ENCODE data around the gene GFRA1. TPM values are rescaled to one million over a fixed set of nuclear protein-coding genes. Genes with fewer than 3 reads are reported as not detected.

The GFRA1 gene
- total RNA-seq, 4 donors from 2014 or later = 21.0 to 62.5 (median 59.3) TPM

GRCh38 chr10:116084161-116084560 is 188.8 kb downstream of the GFRA1 start:
- ATAC-seq = no peak
- no peaks in the 10 kb centered on the region for H3K9me3 ChIP-seq

DNA sequence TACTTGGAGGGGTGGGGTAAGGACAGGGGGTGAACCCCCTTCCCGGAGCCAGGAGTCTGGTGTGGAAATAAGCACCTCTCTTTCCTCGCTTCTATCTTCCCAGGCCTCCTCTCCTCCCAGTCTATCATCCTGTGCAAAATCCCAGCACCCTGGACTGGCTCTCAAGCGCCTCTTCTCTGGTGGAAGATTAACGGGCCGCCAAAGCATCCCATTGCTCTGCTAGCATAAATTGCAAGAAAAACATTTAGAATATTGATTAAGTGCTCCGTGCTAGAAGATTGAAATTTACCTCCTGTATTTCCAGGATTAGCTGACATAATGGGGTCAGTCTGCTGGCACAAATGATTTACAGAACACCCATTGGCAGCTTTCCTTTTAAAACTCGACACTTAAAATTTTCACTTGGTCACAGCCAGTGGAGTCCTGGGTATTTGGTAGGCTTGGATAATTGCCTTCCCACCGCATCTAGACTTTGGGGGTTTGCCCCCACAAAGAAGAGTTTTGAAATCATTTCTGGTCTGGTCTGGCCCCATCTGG is 189.7 kb downstream of the GFRA1 start:
- TF ChIP-seq, protein P1, sequence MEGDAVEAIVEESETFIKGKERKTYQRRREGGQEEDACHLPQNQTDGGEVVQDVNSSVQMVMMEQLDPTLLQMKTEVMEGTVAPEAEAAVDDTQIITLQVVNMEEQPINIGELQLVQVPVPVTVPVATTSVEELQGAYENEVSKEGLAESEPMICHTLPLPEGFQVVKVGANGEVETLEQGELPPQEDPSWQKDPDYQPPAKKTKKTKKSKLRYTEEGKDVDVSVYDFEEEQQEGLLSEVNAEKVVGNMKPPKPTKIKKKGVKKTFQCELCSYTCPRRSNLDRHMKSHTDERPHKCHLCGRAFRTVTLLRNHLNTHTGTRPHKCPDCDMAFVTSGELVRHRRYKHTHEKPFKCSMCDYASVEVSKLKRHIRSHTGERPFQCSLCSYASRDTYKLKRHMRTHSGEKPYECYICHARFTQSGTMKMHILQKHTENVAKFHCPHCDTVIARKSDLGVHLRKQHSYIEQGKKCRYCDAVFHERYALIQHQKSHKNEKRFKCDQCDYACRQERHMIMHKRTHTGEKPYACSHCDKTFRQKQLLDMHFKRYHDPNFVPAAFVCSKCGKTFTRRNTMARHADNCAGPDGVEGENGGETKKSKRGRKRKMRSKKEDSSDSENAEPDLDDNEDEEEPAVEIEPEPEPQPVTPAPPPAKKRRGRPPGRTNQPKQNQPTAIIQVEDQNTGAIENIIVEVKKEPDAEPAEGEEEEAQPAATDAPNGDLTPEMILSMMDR (IDR thresholded peaks at IDR 0.05) = no peak
- TF ChIP-seq EP300 (IDR thresholded peaks at IDR 0.05) = no peak
- TF ChIP-seq POLR2A (IDR thresholded peaks at IDR 0.05) = no peak
- TF ChIP-seq POLR2AphosphoS5 (IDR thresholded peaks at IDR 0.05) = no peak
- no peak for ATAC-seq
- Histone ChIP-seq H3K4me3 (no peak overlapping the region), H3K27me3 (peaks cover 14% of the 10 kb centered on the region), H3K27ac (no peak overlapping the region), H3K36me3 (no peaks in the 10 kb centered on the region), H3K9me3 (no peaks in the 10 kb centered on the region), H3K4me1 (no peaks in the 10 kb centered on the region)
- 67 to 87% methylated on average over 3 to 6 of the region's 8 CpGs for WGBS, 2 donors (ENCODE audit: low coverage in 1 of 2)

More at GRCh38 chr10:116084161-116084560, 188.8 kb downstream of the GFRA1 start:
- H3K27me3 ChIP-seq = peaks cover 17% of the 10 kb centered on the region
- TF ChIP-seq, protein P1 (IDR thresholded peaks at IDR 0.05) = no peak
- TF ChIP-seq EP300 (IDR thresholded peaks at IDR 0.05) = no peak
- no peak for TF ChIP-seq POLR2A (IDR thresholded peaks at IDR 0.05)
- TF ChIP-seq POLR2AphosphoS5 (IDR thresholded peaks at IDR 0.05) = no peak
- H3K4me1 ChIP-seq = no peaks in the 10 kb centered on the region
- no peaks in the 10 kb centered on the region for H3K36me3 ChIP-seq
- H3K27ac ChIP-seq = no peak overlapping the region
- no peak overlapping the region for H3K4me3 ChIP-seq
- 76 to 100% methylated on average over 1 to 2 of the region's 6 CpGs for WGBS, 2 donors (ENCODE audit: low coverage in 1 of 2)

- WGBS, 2 donors (ENCODE audit: low coverage in 1 of 2) = 81 to 100% methylated on average over 2 to 3 of the region's 3 CpGs
- Histone ChIP-seq H3K9me3 (no peaks in the 10 kb centered on the region), H3K27me3 (peaks cover 9% of the 10 kb centered on the region), H3K4me1 (no peaks in the 10 kb centered on the region), H3K36me3 (no peaks in the 10 kb centered on the region), H3K4me3 (no peak overlapping the region), H3K27ac (no peak overlapping the region)
- ATAC-seq = no peak
- TF ChIP-seq POLR2A (IDR thresholded peaks at IDR 0.05) (no peak), POLR2AphosphoS5 (IDR thresholded peaks at IDR 0.05) (no peak), EP300 (IDR thresholded peaks at IDR 0.05) (no peak)
- TF ChIP-seq, protein P1 (IDR thresholded peaks at IDR 0.05) = no peak
Measured at GRCh38 chr10:116082762-116083161, 190.2 kb downstream of the GFRA1 start.

GRCh38 chr10:116082206-116082605 is 190.8 kb downstream of the GFRA1 start:
- no peaks in the 10 kb centered on the region for H3K4me1 ChIP-seq
- TF ChIP-seq EP300 (IDR thresholded peaks at IDR 0.05) (no peak), POLR2AphosphoS5 (IDR thresholded peaks at IDR 0.05) (no peak), POLR2A (IDR thresholded peaks at IDR 0.05) (no peak)
- TF ChIP-seq, protein P1 (IDR thresholded peaks at IDR 0.05) = no peak
- peaks cover 5% of the 10 kb centered on the region for H3K27me3 ChIP-seq
- no peak overlapping the region for H3K27ac ChIP-seq
- WGBS, 2 donors (ENCODE audit: low coverage in 1 of 2) = 47% methylated on average over 3 of the region's 8 CpGs; no CpG with 5 or more reads in 1 of the 2 donors
- no peaks in the 10 kb centered on the region for H3K36me3 ChIP-seq
- no peaks in the 10 kb centered on the region for H3K9me3 ChIP-seq
- ATAC-seq = no peak
- H3K4me3 ChIP-seq = no peak overlapping the region

- Histone ChIP-seq H3K36me3 (no peaks in the 10 kb centered on the region), H3K27me3 (no peaks in the 10 kb centered on the region), H3K27ac (no peak overlapping the region), H3K9me3 (no peaks in the 10 kb centered on the region), H3K4me1 (peaks cover 0 to 5% (median 0%) of the 10 kb centered on the region in 3 donors), H3K4me3 (no peak overlapping the region)
- no peak for ATAC-seq
- TF ChIP-seq POLR2AphosphoS5 (IDR thresholded peaks at IDR 0.05) (no peak), POLR2A (IDR thresholded peaks at IDR 0.05) (no peak), EP300 (IDR thresholded peaks at IDR 0.05) (no peak)
- TF ChIP-seq, protein P1 (IDR thresholded peaks at IDR 0.05) = no peak
- 81 to 97% methylated on average over 2 of the region's 4 CpGs for WGBS, 2 donors (ENCODE audit: low coverage in 1 of 2)
Measured at GRCh38 chr10:116080553-116080952, 192.5 kb downstream of the GFRA1 start.
